OCI-LY1 (cell line): ENCODE data around the gene IL12RB1.

Experiments used
- H2AFZ ChIP-seq: fragments of 200-600 bp; sonication (generic), shearing (Covaris generic); 2 replicates; pipeline ENCODE4 v1.6.0; 2014; ENCODE audit warnings: antibody characterized with exemption, mild to moderate bottlenecking, low read length
- H3F3A ChIP-seq: fragments of 200-600 bp; sonication (generic), shearing (Covaris generic); 2 replicates; pipeline ENCODE4 v1.6.0; 2014; ENCODE audit warnings: mild to moderate bottlenecking, antibody characterized with exemption, low read length, moderate library complexity; ENCODE audit not compliant: insufficient read depth
- H3K27ac ChIP-seq: fragments of 200-600 bp; sonication (generic); 2 replicates; pipeline ENCODE4 v1.5.1; 2014; ENCODE audit warnings: low read length, mixed run types, mild to moderate bottlenecking, low read depth; ENCODE audit not compliant: poor library complexity, severe bottlenecking
- H3K27me3 ChIP-seq: fragments of 200-600 bp; sonication (generic); 2 replicates; pipeline ENCODE4 v1.6.0; 2014; ENCODE audit warnings: antibody characterized with exemption, mild to moderate bottlenecking, low read length, moderate library complexity; ENCODE audit not compliant: insufficient read depth
- H3K36me3 ChIP-seq: fragments of 200-600 bp; sonication (generic); 2 replicates; pipeline ENCODE4 v1.6.1; 2014; ENCODE audit warnings: mild to moderate bottlenecking, antibody characterized with exemption, low read length, moderate library complexity, mixed read lengths; ENCODE audit not compliant: insufficient read depth
- H3K4me1 ChIP-seq: fragments of 200-600 bp; sonication (generic); 2 replicates; pipeline ENCODE4 v1.5.1; 2014; ENCODE audit warnings: mild to moderate bottlenecking, low read length, moderate library complexity; ENCODE audit not compliant: insufficient read depth, severe bottlenecking
- H3K4me2 ChIP-seq: fragments of 200-600 bp; sonication (generic), shearing (Covaris generic); 2 replicates; pipeline ENCODE4 v1.6.1; 2014; ENCODE audit warnings: low read length
- H3K4me3 ChIP-seq: fragments of 200-600 bp; sonication (generic); 2 replicates; pipeline ENCODE4 v1.5.1; 2014; ENCODE audit warnings: low read length, low read depth, mild to moderate bottlenecking, mixed read lengths; ENCODE audit not compliant: poor library complexity, severe bottlenecking
- H3K79me2 ChIP-seq: fragments of 200-600 bp; shearing (Covaris generic); 2 replicates; pipeline ENCODE4 v1.6.1; 2016; ENCODE audit warnings: mixed run types, low read length, mixed read lengths; ENCODE audit not compliant: insufficient read depth
- H3K9ac ChIP-seq: fragments of 200-600 bp; sonication (generic), shearing (Covaris generic); 2 replicates; pipeline ENCODE4 v1.6.1; 2014; ENCODE audit warnings: mild to moderate bottlenecking, low read length, mixed read lengths
- H3K9me2 ChIP-seq: fragments of 200-600 bp; sonication (generic), shearing (Covaris generic); 2 replicates; pipeline ENCODE4 v1.6.1; 2014; ENCODE audit warnings: low read depth, mild to moderate bottlenecking, low read length, mixed read lengths
- H3K9me3 ChIP-seq: fragments of 200-600 bp; shearing (Covaris generic); 2 replicates; pipeline ENCODE4 v1.6.1; 2014; ENCODE audit warnings: low read length, mixed read lengths
- H4K20me1 ChIP-seq: fragments of 200-600 bp; sonication (generic), shearing (Covaris generic); 2 replicates; pipeline ENCODE4 v1.6.0; 2016; ENCODE audit warnings: mild to moderate bottlenecking, low read length; ENCODE audit not compliant: insufficient read depth
- EZH2 ChIP-seq: fragments of 200-600 bp; sonication (generic), shearing (Covaris generic); IDR thresholded peaks from 2 replicates; pipeline ENCODE4 v1.8.0; 2017; ENCODE audit warnings: borderline replicate concordance, mixed run types, mild to moderate bottlenecking, antibody characterized with exemption, low read length, moderate library complexity, mixed read lengths
- TF ChIP-seq, protein P1 (sequence below): fragments of 200-600 bp; sonication (generic), shearing (Covaris generic); IDR thresholded peaks from 2 replicates; pipeline ENCODE4 v1.5.1; 2017; ENCODE audit warnings: mild to moderate bottlenecking, antibody characterized with exemption, low read length, moderate library complexity, mixed read lengths

The IL12RB1 gene

DNA sequence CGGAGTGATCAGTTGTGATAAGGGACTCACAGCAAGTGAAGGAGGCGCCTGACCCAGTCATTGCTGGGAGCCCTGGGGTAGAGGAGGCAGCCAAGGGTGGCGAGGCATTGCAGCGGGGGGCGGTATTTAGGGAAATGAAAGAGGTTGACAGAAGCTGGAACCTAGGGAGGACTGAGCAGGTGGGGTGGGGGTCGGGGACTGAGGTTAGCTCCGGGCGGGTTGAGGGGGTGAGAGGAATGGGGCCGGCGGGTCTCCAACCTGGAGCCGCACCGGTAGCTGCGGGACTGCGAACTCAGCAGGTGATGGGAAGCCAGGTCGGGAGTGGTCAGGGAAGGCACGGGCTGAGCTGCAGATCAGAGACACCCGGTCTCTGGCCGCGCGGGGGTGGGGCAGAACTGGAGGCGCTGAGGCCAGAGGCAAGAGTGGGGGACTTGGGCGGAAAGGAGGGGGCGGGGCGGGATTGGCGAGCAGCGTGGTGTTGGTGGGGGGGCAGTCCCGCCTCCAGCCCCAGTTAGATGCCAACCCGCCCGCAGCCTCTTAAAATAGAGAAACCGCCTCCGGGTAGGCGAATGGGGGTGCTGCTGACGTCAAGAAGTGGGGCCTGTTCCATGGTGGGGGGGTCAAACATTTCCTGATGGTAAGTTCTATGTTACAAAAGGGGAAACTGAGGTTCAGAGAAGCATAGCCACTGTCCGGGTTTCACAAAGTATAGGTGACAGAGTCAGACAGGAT is 12.3 kb upstream of the IL12RB1 start:
- Histone ChIP-seq H3F3A (no peaks in the 10 kb centered on the region), H4K20me1 (no peaks in the 10 kb centered on the region), H3K9me3 (no peaks in the 10 kb centered on the region), H3K79me2 (no peaks in the 10 kb centered on the region), H3K27me3 (no peaks in the 10 kb centered on the region), H3K4me3 (peak overlapping the region; percentile 85), H2AFZ (no peak overlapping the region), H3K36me3 (0 out of 2 replicates have a peak, but pooled peaks cover 4% of the 10 kb centered on the region), H3K27ac (peak overlapping the region; percentile 87), H3K4me2 (peak overlapping the region; percentile 85), H3K4me1 (peaks cover 48% of the 10 kb centered on the region), H3K9me2 (no peaks in the 10 kb centered on the region), H3K9ac (peak overlapping the region; percentile 64)
- TF ChIP-seq, protein P1, sequence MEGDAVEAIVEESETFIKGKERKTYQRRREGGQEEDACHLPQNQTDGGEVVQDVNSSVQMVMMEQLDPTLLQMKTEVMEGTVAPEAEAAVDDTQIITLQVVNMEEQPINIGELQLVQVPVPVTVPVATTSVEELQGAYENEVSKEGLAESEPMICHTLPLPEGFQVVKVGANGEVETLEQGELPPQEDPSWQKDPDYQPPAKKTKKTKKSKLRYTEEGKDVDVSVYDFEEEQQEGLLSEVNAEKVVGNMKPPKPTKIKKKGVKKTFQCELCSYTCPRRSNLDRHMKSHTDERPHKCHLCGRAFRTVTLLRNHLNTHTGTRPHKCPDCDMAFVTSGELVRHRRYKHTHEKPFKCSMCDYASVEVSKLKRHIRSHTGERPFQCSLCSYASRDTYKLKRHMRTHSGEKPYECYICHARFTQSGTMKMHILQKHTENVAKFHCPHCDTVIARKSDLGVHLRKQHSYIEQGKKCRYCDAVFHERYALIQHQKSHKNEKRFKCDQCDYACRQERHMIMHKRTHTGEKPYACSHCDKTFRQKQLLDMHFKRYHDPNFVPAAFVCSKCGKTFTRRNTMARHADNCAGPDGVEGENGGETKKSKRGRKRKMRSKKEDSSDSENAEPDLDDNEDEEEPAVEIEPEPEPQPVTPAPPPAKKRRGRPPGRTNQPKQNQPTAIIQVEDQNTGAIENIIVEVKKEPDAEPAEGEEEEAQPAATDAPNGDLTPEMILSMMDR, result no peak
- TF ChIP-seq EZH2, result no peak

DNA sequence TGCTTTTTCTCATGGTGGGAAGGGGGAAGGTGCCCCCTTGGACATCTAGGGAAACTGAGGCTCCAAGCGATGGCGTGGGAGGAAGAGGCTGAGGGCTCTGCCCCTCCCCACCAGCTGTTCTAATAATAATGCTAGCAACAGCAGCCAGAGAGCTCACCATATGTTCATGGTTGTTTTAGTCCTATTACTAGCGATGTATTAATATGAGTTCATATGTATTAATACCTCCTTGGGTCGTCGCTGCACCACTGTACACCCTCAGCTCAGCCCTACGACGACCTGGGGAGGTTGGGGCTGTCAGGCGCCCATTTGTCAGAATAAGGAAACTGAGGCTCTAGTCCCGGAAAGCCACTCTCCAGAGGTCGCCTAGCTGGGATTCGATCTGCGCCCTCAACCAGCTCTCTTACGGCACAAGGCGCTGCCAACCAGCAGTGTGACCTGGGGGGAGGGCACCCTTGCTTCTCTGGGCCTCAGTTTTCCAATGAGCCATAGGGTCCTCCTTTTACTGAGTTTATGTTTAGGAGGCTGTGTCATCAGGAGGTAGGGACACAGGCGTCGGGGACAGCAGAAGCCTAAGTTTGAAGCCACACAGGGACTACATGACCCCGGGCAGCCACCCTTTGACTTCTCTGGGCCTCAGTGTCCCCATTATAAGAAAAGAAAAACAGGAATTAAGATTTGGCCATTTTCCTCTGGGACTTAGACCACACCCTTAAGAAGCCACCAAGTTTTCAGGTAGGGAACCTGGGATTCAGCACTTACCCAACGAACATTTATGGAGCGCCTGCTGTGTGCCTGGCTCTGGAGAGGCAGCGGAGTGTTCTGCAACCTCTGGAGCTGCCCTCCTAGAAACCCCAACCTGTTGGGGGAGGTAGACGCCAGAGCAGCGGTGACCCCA is 11.5 kb upstream of the IL12RB1 start:
- Histone ChIP-seq H3K4me3 (peak overlapping the region; percentile 85), H2AFZ (no peak overlapping the region), H3K4me1 (peaks cover 46% of the 10 kb centered on the region), H3K4me2 (peak overlapping the region; percentile 85), H3K36me3 (0 out of 2 replicates have a peak, but pooled peaks cover 4% of the 10 kb centered on the region), H4K20me1 (no peaks in the 10 kb centered on the region), H3K9me2 (no peaks in the 10 kb centered on the region), H3K79me2 (no peaks in the 10 kb centered on the region), H3K9ac (peak overlapping the region; percentile 64), H3F3A (no peaks in the 10 kb centered on the region), H3K27me3 (no peaks in the 10 kb centered on the region), H3K9me3 (no peaks in the 10 kb centered on the region), H3K27ac (peak overlapping the region; percentile 87)
- TF ChIP-seq EZH2, result no peak
- TF ChIP-seq, protein P1, result no peak

DNA sequence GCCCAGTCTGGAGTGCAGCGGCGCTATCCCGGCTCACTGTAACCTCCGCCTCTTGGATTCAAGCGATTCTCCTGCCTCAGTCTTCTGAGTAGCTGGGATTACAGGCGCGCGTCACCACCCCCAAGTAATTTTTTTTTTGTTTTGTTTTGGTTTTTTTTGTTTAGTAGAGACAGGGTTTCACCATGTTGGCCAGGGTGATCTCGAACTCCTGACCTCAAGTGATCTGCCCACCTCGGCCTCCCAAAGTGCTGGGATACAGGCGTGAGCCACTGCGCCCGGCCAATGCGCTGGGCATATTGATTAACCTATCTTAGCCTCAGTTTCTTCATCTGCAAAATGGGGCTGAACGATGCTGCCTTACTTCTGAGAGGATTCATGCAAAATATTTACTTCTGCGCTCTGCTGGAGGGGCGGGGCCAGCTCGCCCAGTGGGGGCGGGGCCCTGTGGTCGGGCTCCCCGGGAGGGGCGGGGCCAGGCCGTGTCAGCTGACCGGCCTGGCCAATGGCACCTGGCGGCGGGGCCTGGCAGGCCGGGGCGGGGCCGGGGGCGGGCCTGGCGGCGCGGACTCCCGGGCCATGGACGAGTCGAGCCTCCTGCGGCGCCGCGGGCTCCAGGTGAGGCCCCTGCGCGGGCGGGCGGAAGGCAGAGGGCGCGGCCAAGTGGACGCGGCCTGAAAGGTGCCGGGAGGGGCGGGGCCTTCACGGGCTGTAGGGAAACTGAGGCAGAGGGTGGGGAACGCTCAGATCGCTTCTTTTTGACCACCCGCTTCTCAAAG is 10.7 kb upstream of the IL12RB1 start, which contains the start of gene MAST3:
Gene MAST3, plus strand, starts transcription at position 562 of the 776 bp plus-strand sequence. Its CDS starts 15 bp downstream, at position 577.
- no peak for TF ChIP-seq EZH2
- TF ChIP-seq, protein P1, result no peak; the same call in 1 of the 2 replicates
- Histone ChIP-seq H3F3A (no peaks in the 10 kb centered on the region), H3K79me2 (no peaks in the 10 kb centered on the region), H3K27ac (peak within 1 kb of the TSS; percentile 87), H3K9me2 (no peaks in the 10 kb centered on the region), H2AFZ (no peak within 1 kb of the TSS), H3K36me3 (0 out of 2 replicates have a peak, but pooled peaks cover 4% of the 10 kb centered on the region), H3K4me2 (peak within 1 kb of the TSS; percentile 85), H3K27me3 (no peaks in the 10 kb centered on the region), H3K4me1 (peaks cover 39% of the 10 kb centered on the region), H4K20me1 (no peaks in the 10 kb centered on the region), H3K9ac (peak within 1 kb of the TSS; percentile 64), H3K9me3 (no peaks in the 10 kb centered on the region), H3K4me3 (peak within 1 kb of the TSS; percentile 85)
